WTC11 (cell line): ENCODE measurements around the gene SHROOM3.

Source experiments
- AR ChIP-seq: fragments of 250-450 bp; sonication (Bioruptor Pico); IDR thresholded peaks from 2 replicates; pipeline ENCODE4 v1.9.0; 2021; ENCODE audit warnings: mild to moderate bottlenecking
- ATF3 ChIP-seq: sonication (generic); formaldehyde crosslinking; conservative IDR thresholded peaks from 2 replicates; pipeline ENCODE4 v1.8.1; 2022; ENCODE audit warnings: mild to moderate bottlenecking, missing genetic modification reagents
- CTCF ChIP-seq: fragments of 200-600 bp; IDR thresholded peaks from 2 replicates; pipeline ENCODE4 v1.8.0; 2022; ENCODE audit warnings: antibody characterized with exemption
- E2F4 ChIP-seq: sonication (generic); formaldehyde crosslinking; IDR thresholded peaks from 2 replicates; pipeline ENCODE4 v1.8.1; 2022; ENCODE audit warnings: low read depth, mild to moderate bottlenecking, moderate library complexity, missing genetic modification reagents, borderline replicate concordance
- ESRRA ChIP-seq: sonication (generic); formaldehyde crosslinking; IDR thresholded peaks from 2 replicates; pipeline ENCODE4 v1.8.1; 2022; ENCODE audit warnings: mild to moderate bottlenecking, missing genetic modification reagents, borderline replicate concordance
- ETV6 ChIP-seq: sonication (generic); formaldehyde crosslinking; IDR thresholded peaks from 2 replicates; pipeline ENCODE4 v1.8.1; 2022; ENCODE audit warnings: mild to moderate bottlenecking, missing genetic modification reagents
- IRF1 ChIP-seq: sonication (generic); formaldehyde crosslinking; IDR thresholded peaks from 2 replicates; pipeline ENCODE4 v1.8.0; 2023; ENCODE audit warnings: missing genetic modification reagents
- IRF2 ChIP-seq: sonication (generic); formaldehyde crosslinking; IDR thresholded peaks from 2 replicates; pipeline ENCODE4 v1.8.0; 2022; ENCODE audit warnings: low read depth, missing genetic modification reagents, borderline replicate concordance
- JUN ChIP-seq: sonication (generic); formaldehyde crosslinking; IDR thresholded peaks from 2 replicates; pipeline ENCODE4 v1.8.0; 2023; ENCODE audit warnings: mild to moderate bottlenecking, missing genetic modification reagents
- MAX ChIP-seq: sonication (generic); formaldehyde crosslinking; IDR thresholded peaks from 2 replicates; pipeline ENCODE4 v1.8.0; 2022; ENCODE audit warnings: mild to moderate bottlenecking, missing genetic modification reagents
- TEAD4 ChIP-seq: sonication (generic); formaldehyde crosslinking; IDR thresholded peaks from 2 replicates; pipeline ENCODE4 v1.8.0; 2022; ENCODE audit warnings: mild to moderate bottlenecking, missing genetic modification reagents
- USF1 ChIP-seq: sonication (generic); formaldehyde crosslinking; IDR thresholded peaks from 2 replicates; pipeline ENCODE4 v1.8.0; 2022; ENCODE audit warnings: mild to moderate bottlenecking, missing genetic modification reagents
- ZNF263 ChIP-seq: sonication (generic); formaldehyde crosslinking; IDR thresholded peaks from 2 replicates; pipeline ENCODE4 v1.8.1; 2022; ENCODE audit warnings: low read depth, mild to moderate bottlenecking, moderate library complexity, missing genetic modification reagents

GRCh38 chr4:76622126-76622525 lies 187.1 kb downstream of the SHROOM3 start:
- TF ChIP-seq ATF3 (CRISPR knock-in tag) = no peak
- TF ChIP-seq IRF2 (CRISPR knock-in tag) = no peak
- TF ChIP-seq CTCF = no peak
- no peak for TF ChIP-seq USF1 (CRISPR knock-in tag)
- no peak for TF ChIP-seq MAX
- TF ChIP-seq TEAD4 (CRISPR knock-in tag) = no peak
- TF ChIP-seq E2F4 (CRISPR knock-in tag) = no peak
- TF ChIP-seq ZNF263 (CRISPR knock-in tag) = no peak
- TF ChIP-seq IRF1 (CRISPR knock-in tag) = no peak
- TF ChIP-seq AR (CRISPR knock-in tag) = no peak
- TF ChIP-seq JUN (CRISPR knock-in tag) = no peak
- no peak for TF ChIP-seq ESRRA
- no peak for TF ChIP-seq ETV6
